Measurements from ENCODE around the gene RFLNA. TPM values are rescaled to one million over a fixed set of nuclear protein-coding genes. Genes with fewer than 3 reads are reported as not detected.

RFLNA gene
- total RNA-seq, 1 experiment from 2014 or later = 5.4 TPM

DNA sequence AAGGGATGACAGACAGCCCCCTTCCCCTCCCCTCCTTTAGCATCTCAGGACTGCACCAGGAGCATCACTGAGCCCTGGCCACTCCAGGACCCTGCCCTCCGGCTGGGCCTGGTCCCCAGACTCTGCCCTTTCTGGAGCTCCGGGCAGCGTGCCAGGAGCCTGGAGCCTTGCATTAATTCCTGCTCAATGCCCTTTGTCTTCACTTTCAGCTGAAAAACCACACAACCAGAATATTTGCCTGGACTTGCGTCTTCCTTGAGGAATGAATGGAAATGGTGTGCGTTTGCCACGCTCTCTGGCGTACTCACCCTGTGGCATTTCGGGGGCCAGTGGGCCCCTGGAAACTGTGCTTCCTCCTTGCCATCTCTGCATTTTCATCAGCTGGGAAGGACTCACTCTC lies 8.5 kb upstream of the RFLNA start:
- intact Hi-C loops (cut with micrococcal nuclease; ENCODE audit: unreplicated experiment) (no loop called here), in situ Hi-C loops (cut with HindIII; ENCODE audit: low pct_unique_long_range_greater_than_20kb, low sequenced_read_pairs) (no loop called here)
- Histone ChIP-seq H3K36me3 (ENCODE audit: control insufficient read depth, insufficient read depth, low read length) (no peaks in the 10 kb centered on the region), H3K27me3 (ENCODE audit: control insufficient read depth, insufficient read depth, low read length) (peaks cover 4% of the 10 kb centered on the region; the same call in 1 of the 2 replicates), H3K9me3 (ENCODE audit: control insufficient read depth, insufficient read depth, low read depth, low read length) (no peaks in the 10 kb centered on the region), H3K27ac (ENCODE audit: low read length) (no peak overlapping the region), H3K4me3 (ENCODE audit: low read depth in 2 of 2, low read length in 2 of 2) (no peak overlapping the region), H3K4me1 (ENCODE audit: control insufficient read depth, insufficient read depth, low read length) (no peaks in the 10 kb centered on the region)
- ATAC-seq = no peak
- ChIA-PET CTCF (interaction anchor here (0.6 kb wide), 1 partner anchor 34 kb away, joined by 3 read pairs; no protein-coding TSS in a partner anchor), POLR2A (no interaction called here)
- TF ChIP-seq, protein P1, sequence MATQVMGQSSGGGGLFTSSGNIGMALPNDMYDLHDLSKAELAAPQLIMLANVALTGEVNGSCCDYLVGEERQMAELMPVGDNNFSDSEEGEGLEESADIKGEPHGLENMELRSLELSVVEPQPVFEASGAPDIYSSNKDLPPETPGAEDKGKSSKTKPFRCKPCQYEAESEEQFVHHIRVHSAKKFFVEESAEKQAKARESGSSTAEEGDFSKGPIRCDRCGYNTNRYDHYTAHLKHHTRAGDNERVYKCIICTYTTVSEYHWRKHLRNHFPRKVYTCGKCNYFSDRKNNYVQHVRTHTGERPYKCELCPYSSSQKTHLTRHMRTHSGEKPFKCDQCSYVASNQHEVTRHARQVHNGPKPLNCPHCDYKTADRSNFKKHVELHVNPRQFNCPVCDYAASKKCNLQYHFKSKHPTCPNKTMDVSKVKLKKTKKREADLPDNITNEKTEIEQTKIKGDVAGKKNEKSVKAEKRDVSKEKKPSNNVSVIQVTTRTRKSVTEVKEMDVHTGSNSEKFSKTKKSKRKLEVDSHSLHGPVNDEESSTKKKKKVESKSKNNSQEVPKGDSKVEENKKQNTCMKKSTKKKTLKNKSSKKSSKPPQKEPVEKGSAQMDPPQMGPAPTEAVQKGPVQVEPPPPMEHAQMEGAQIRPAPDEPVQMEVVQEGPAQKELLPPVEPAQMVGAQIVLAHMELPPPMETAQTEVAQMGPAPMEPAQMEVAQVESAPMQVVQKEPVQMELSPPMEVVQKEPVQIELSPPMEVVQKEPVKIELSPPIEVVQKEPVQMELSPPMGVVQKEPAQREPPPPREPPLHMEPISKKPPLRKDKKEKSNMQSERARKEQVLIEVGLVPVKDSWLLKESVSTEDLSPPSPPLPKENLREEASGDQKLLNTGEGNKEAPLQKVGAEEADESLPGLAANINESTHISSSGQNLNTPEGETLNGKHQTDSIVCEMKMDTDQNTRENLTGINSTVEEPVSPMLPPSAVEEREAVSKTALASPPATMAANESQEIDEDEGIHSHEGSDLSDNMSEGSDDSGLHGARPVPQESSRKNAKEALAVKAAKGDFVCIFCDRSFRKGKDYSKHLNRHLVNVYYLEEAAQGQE (IDR thresholded peaks at IDR 0.05; ENCODE audit: insufficient read depth in 1 of 2, low read depth in 2 of 2, low read length in 1 of 2) = no peak
- TF ChIP-seq, protein P2, sequence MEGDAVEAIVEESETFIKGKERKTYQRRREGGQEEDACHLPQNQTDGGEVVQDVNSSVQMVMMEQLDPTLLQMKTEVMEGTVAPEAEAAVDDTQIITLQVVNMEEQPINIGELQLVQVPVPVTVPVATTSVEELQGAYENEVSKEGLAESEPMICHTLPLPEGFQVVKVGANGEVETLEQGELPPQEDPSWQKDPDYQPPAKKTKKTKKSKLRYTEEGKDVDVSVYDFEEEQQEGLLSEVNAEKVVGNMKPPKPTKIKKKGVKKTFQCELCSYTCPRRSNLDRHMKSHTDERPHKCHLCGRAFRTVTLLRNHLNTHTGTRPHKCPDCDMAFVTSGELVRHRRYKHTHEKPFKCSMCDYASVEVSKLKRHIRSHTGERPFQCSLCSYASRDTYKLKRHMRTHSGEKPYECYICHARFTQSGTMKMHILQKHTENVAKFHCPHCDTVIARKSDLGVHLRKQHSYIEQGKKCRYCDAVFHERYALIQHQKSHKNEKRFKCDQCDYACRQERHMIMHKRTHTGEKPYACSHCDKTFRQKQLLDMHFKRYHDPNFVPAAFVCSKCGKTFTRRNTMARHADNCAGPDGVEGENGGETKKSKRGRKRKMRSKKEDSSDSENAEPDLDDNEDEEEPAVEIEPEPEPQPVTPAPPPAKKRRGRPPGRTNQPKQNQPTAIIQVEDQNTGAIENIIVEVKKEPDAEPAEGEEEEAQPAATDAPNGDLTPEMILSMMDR (IDR thresholded peaks at IDR 0.05) = no peak
- no peak for TF ChIP-seq SIN3A (IDR thresholded peaks at IDR 0.05; ENCODE audit: borderline replicate concordance, insufficient read depth, low read depth, low read length)
- no peak for TF ChIP-seq TCF7L2 (IDR thresholded peaks at IDR 0.05; ENCODE audit: low read depth, low read length)
- TF ChIP-seq POLR2AphosphoS5 (IDR thresholded peaks at IDR 0.05; ENCODE audit: low read depth, low read length) = no peak
- BruUV-seq (replicated peaks) = no TSS peak
- DNase-seq (ENCODE audit: low read depth, low spot score) = no peak

- ATAC-seq (no peak), DNase-seq (ENCODE audit: low read depth, low spot score) (no peak)
- Histone ChIP-seq H3K27me3 (ENCODE audit: control insufficient read depth, insufficient read depth, low read length) (peaks cover 4% of the 10 kb centered on the region; the same call in 1 of the 2 replicates), H3K4me1 (ENCODE audit: control insufficient read depth, insufficient read depth, low read length) (no peaks in the 10 kb centered on the region), H3K4me3 (ENCODE audit: low read depth in 2 of 2, low read length in 2 of 2) (no peak overlapping the region), H3K36me3 (ENCODE audit: control insufficient read depth, insufficient read depth, low read length) (no peaks in the 10 kb centered on the region), H3K27ac (ENCODE audit: low read length) (no peak overlapping the region), H3K9me3 (ENCODE audit: control insufficient read depth, insufficient read depth, low read depth, low read length) (no peaks in the 10 kb centered on the region)
- TF ChIP-seq, protein P2 (IDR thresholded peaks at IDR 0.05) = no peak
- TF ChIP-seq POLR2AphosphoS5 (IDR thresholded peaks at IDR 0.05; ENCODE audit: low read depth, low read length) (no peak), TCF7L2 (IDR thresholded peaks at IDR 0.05; ENCODE audit: low read depth, low read length) (no peak), SIN3A (IDR thresholded peaks at IDR 0.05; ENCODE audit: borderline replicate concordance, insufficient read depth, low read depth, low read length) (no peak)
- TF ChIP-seq, protein P1 (IDR thresholded peaks at IDR 0.05; ENCODE audit: insufficient read depth in 1 of 2, low read depth in 2 of 2, low read length in 1 of 2) = no peak
- intact Hi-C loops (cut with micrococcal nuclease; ENCODE audit: unreplicated experiment) (no loop called here), in situ Hi-C loops (cut with HindIII; ENCODE audit: low pct_unique_long_range_greater_than_20kb, low sequenced_read_pairs) (no loop called here)
- POLR2A ChIA-PET = no interaction called here
- no TSS peak for BruUV-seq (replicated peaks)
- CTCF ChIA-PET = interaction anchor here (0.6 kb wide), 1 partner anchor 34 kb away, joined by 3 read pairs; no protein-coding TSS in a partner anchor
These were observed 7.9 kb upstream of the RFLNA start for GRCh38 chr12:124286971-124287370.
